Left lung (tissue), 10 donors: ENCODE measurements around the gene DNAH8. TPM values are rescaled to one million over a fixed set of nuclear protein-coding genes. Genes with fewer than 3 reads are reported as not detected.

ENCODE experiments used
- ATAC-seq: fragments of 200-7000 bp; cut with Tn5 transposase; one replicate; pipeline ENCODE4 v1.9.1; 2020; ENCODE audit warnings: moderate library complexity
- DNase-seq, 4 donors: peaks; one replicate each; pipeline ENCODE4 v3.0.0-alpha.2; 2013 to 2020
- H3K27ac ChIP-seq, 2 donors: fragments of 200-600 bp; sonication (generic) in 1 of 2; one replicate each; pipeline versions ENCODE4 v1.5.0 to v1.8.0; 2020 to 2021
- H3K27me3 ChIP-seq, 2 donors: fragments of 200-600 bp; sonication (generic) in 1 of 2; one replicate each; pipeline versions ENCODE4 v1.5.0 to v1.8.0; 2020 to 2021
- H3K36me3 ChIP-seq, 2 donors: fragments of 200-600 bp; sonication (generic) in 1 of 2; one replicate each; pipeline versions ENCODE4 v1.5.0 to v1.8.0; 2020 to 2021
- H3K4me1 ChIP-seq, 2 donors: fragments of 200-600 bp; one replicate each; pipeline ENCODE4 v1.8.0; 2021
- H3K4me3 ChIP-seq, 2 donors: fragments of 200-600 bp; sonication (generic) in 1 of 2; one replicate each; pipeline versions ENCODE4 v1.5.0 to v1.8.0; 2020 to 2021; ENCODE audit warnings: mild to moderate bottlenecking in 1 of 2
- H3K9me3 ChIP-seq, 2 donors: fragments of 200-600 bp; sonication (generic) in 1 of 2; one replicate each; pipeline versions ENCODE4 v1.5.0 to v1.8.0; 2020 to 2021
- CTCF ChIP-seq, 2 donors: fragments of 200-600 bp; sonication (generic) in 1 of 2; IDR thresholded peaks; one replicate each; pipeline versions ENCODE4 v1.5.0 to v1.8.0; 2021; ENCODE audit warnings: antibody characterized with exemption in 2 of 2
- intact Hi-C, 2 donors: fragments of 100-400 bp; cut with DNase I; formaldehyde crosslinking; loops; one replicate each; pipeline versions ENCODE4 v1.11.2 to v1.14.2; 2022
- polyA plus RNA-seq, 6 donors: library from polyadenylated mRNA; unstranded; fragments of 120-200 nt; gene quantifications; one replicate each; pipeline ENCODE4 v1.2.1, GENCODE V29; 2013; ENCODE audit not compliant: insufficient read length in 6 of 6
- total RNA-seq, 2 donors: library from RNA; stranded (reverse); fragmentation: NEBNext Ultra II Directional; extraction: Animal tissue kit (Norgen Biotek cat#: 25700); gene quantifications; one replicate each; pipeline ENCODE4 v1.2.1, GENCODE V29; 2021
- donor health status: DM: no; HTN: yes; CAD: no.
- donor health status: DM: no; HTN: no; CAD: no.

The DNAH8 gene
- total and polyA plus RNA-seq, 8 donors: 0.03 to 0.34 (median 0.08) TPM

- H3K4me3 ChIP-seq: no peak overlapping the region
- TF ChIP-seq CTCF (IDR thresholded peaks at IDR 0.05): no peak
- no peaks in the 10 kb centered on the region for H3K4me1 ChIP-seq
- DNase-seq (no peak), ATAC-seq (no peak)
- no peaks in the 10 kb centered on the region for H3K9me3 ChIP-seq
- intact Hi-C loops: no loop called here
- no peaks in the 10 kb centered on the region for H3K27me3 ChIP-seq
- no peaks in the 10 kb centered on the region for H3K36me3 ChIP-seq
- H3K27ac ChIP-seq: no peak overlapping the region
These were observed 227.9 kb downstream of the DNAH8 start for GRCh38 chr6:38942965-38943364.

GRCh38 chr6:38943964-38944363 lies 228.9 kb downstream of the DNAH8 start:
- DNase-seq (no peak), ATAC-seq (no peak)
- H3K27ac ChIP-seq: no peak overlapping the region
- no peaks in the 10 kb centered on the region for H3K27me3 ChIP-seq
- H3K4me3 ChIP-seq: no peak overlapping the region
- no peaks in the 10 kb centered on the region for H3K4me1 ChIP-seq
- H3K9me3 ChIP-seq: no peaks in the 10 kb centered on the region
- TF ChIP-seq CTCF (IDR thresholded peaks at IDR 0.05): no peak
- no peaks in the 10 kb centered on the region for H3K36me3 ChIP-seq
- intact Hi-C loops: no loop called here

GRCh38 chr6:38944655-38945279 lies 229.7 kb downstream of the DNAH8 start:
- H3K27me3 ChIP-seq: no peaks in the 10 kb centered on the region
- DNase-seq (no peak), ATAC-seq (no peak)
- no peak overlapping the region for H3K27ac ChIP-seq
- H3K36me3 ChIP-seq: no peaks in the 10 kb centered on the region
- H3K4me3 ChIP-seq: no peak overlapping the region
- intact Hi-C loops: no loop called here
- H3K4me1 ChIP-seq: no peaks in the 10 kb centered on the region
- no peaks in the 10 kb centered on the region for H3K9me3 ChIP-seq
- TF ChIP-seq CTCF (IDR thresholded peaks at IDR 0.05): no peak

GRCh38 chr6:38955861-38956260 lies 240.8 kb downstream of the DNAH8 start:
- ATAC-seq (no peak), DNase-seq (no peak)
- no peaks in the 10 kb centered on the region for H3K4me1 ChIP-seq
- H3K4me3 ChIP-seq: no peak overlapping the region
- no peaks in the 10 kb centered on the region for H3K9me3 ChIP-seq
- TF ChIP-seq CTCF (IDR thresholded peaks at IDR 0.05): no peak
- H3K36me3 ChIP-seq: no peaks in the 10 kb centered on the region
- no peaks in the 10 kb centered on the region for H3K27me3 ChIP-seq
- H3K27ac ChIP-seq: no peak overlapping the region
- intact Hi-C loops: no loop called here

- H3K4me1 ChIP-seq: no peaks in the 10 kb centered on the region
- DNase-seq (no peak), ATAC-seq (no peak)
- intact Hi-C loops: no loop called here
- no peak overlapping the region for H3K27ac ChIP-seq
- no peak overlapping the region for H3K4me3 ChIP-seq
- no peaks in the 10 kb centered on the region for H3K9me3 ChIP-seq
- no peaks in the 10 kb centered on the region for H3K36me3 ChIP-seq
- no peak for TF ChIP-seq CTCF (IDR thresholded peaks at IDR 0.05)
- H3K27me3 ChIP-seq: no peaks in the 10 kb centered on the region
These were observed 242.3 kb downstream of the DNAH8 start for GRCh38 chr6:38957426-38957825.
